HG02870 (cell line): ENCODE results near the gene RPL29.
"Not testable (repeated sequence)": the region's sequence is repeated elsewhere in the genome, so short reads cannot be mapped to it uniquely, and the experiment has no call there.

Experiments used
- ATAC-seq: cut with Tn5 transposase; IDR thresholded peaks from one replicate; pipeline ENCODE4 v1.9.1; 2021; ENCODE audit warnings: mild to moderate bottlenecking, moderate library complexity; ENCODE audit not compliant: unreplicated experiment

Gene RPL29

GRCh38 chr3:52006017-52006819, 10.5 kb upstream of the RPL29 start:
- no peak for ATAC-seq

DNA sequence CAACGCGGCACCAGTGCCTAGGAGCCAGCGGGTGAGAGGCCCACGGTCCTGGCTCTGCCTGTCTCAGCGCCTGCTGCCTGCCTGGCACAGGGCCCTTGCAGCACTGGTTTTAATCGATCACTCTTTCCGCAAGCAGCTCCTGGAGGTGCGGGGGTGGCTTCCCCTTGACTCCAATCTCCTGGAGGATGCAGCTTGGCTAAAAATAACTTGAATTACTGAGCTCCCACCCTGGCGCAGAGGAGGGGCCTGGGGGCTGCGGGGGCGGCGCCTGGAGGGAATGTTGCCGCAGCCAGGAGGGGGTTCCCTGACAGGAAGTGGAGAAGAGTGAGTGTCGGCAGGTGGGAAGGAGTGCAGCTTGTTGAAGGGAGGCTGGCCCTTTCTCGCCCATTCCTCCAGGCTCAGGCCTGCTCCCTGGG, 9.9 kb upstream of the RPL29 start:
- ATAC-seq = no peak

- ATAC-seq = no peak
Observed at GRCh38 chr3:52004906-52005395, 9.3 kb upstream of the RPL29 start.

DNA sequence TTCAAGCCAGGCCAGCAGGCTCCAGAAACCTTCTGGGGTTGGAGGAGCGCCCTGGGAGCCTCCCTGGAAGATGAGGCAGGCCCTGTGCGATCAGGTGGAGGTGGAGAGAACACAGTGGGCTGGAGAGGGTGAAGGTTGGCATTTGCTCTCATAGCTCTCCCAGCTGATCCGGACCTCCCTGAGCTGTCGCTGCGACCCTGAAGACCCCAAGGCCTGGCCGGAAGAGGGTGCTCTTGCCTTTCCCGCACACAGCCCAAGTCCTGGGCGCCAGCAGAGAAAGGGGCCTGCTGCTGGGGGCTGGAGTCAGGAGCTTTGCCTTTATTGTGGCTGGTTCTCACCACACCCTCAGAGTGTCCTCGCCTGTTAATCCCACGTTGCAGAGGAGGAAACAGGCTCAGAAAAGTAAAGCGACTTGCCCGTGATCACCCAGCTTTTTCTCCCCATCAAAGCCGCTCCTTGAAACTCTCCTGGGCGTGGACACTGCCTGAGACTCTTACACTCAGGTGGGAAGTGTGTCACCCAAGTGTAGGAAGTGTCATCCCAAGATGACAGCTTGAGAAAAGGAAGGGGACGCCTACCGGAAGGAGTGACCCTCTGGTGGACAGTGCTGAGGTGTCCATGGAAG, 8.6 kb upstream of the RPL29 start:
- ATAC-seq = no peak

- no peak for ATAC-seq
Observed at GRCh38 chr3:52002748-52003147, 7.1 kb upstream of the RPL29 start.

DNA sequence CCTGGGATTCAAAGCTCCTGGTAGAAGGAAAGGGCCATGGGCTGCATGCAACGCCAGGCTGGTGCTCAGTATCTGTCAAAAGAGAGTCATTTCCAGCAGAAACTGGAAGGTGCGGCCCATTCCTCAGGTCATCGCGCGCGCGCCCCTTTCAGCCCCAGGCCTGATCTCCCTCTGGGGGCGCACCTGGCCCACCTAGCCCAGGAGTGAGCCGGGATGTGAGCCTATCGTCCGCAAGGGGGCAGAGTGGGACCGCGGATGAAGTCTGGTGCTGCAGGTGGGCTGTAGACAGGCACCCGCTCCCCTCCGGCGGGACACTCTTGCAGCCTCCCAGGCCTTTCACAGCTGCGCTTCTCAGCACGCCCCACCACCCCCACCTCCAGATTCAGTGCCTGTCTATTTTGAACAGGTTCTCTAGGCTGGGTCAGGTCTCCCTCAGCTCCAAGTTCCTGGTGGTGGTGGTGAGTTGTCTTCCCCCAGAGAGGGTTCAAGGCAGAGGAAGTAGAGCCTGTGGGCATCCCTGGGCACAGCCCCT, 5.8 kb upstream of the RPL29 start:
- ATAC-seq = peak; percentile 59

GRCh38 chr3:51999846-52000245, 4.2 kb upstream of the RPL29 start:
- no peak for ATAC-seq

- ATAC-seq = no peak
Observed at GRCh38 chr3:51998774-51999173, 3.1 kb upstream of the RPL29 start.

- ATAC-seq = no peak
Observed at GRCh38 chr3:51997935-51998596, 2.4 kb upstream of the RPL29 start.

DNA sequence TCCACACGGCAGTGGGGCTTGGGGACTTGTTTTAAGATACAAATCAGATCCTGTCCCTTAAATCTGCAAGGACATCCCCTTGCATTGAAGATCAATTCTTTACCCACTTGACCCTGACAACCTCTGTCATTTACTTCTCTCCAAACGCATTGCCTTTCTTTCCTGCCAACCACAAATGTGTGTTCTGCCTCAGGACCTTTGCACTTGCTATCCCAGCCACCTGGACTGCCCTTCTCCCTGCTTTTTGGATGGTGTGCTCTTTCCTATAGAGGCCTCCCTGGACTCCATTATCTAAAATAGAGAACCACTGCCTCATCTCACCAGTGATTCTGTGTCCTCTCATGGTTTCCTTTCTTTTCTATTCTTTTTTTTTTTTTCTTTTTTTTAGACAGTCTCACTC, 1.5 kb upstream of the RPL29 start:
- ATAC-seq = no peak

- no peak for ATAC-seq
Observed at GRCh38 chr3:51994530-51994929, 1.2 kb downstream of the RPL29 start.

DNA sequence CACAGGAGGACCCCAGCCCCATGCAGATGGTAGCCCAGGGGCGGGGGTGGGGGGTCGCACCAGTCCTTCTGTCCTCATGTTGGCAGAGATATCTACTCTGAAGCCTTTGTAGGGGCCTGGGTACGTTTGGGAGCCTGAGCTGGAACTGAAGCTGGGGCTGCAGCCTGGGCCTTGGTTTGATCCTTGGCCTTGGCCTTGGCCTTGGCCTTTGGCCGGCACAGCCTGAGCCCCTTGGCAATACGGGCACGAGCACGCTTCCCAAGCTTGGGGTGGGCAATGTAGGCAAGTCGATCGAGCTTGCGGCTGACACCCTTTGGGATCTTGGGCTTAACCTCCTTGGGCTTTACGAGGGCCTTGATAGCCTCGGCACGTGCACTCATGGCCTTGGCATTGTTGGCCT, 2.0 kb downstream of the RPL29 start:
- ATAC-seq = not testable (repeated sequence)

GRCh38 chr3:51992017-51992682, 3.5 kb downstream of the RPL29 start:
- no peak for ATAC-seq

GRCh38 chr3:51990501-51990971, 5.2 kb downstream of the RPL29 start:
- not testable (repeated sequence) for ATAC-seq

GRCh38 chr3:51988286-51989146, 7.2 kb downstream of the RPL29 start:
- no peak for ATAC-seq

DNA sequence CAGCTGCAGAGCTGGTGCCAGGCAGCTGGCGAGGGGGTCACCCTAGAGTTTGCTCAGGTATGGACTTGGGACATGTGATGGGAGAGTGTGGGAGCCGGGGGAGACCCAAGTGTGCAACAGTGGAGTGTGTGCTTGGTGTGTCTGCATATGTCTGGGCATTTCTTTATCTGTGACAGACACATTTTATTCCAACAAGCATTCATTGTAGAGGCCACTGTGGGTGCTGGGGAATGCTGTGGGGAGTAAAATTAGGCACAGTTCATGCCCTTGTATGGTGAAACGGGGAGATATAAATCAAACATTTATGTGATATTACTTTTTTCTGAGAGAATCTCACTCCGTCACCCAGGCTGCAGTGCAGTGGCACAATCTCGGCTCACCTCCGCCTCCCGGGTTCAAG, 8.1 kb downstream of the RPL29 start:
- ATAC-seq = no peak

DNA sequence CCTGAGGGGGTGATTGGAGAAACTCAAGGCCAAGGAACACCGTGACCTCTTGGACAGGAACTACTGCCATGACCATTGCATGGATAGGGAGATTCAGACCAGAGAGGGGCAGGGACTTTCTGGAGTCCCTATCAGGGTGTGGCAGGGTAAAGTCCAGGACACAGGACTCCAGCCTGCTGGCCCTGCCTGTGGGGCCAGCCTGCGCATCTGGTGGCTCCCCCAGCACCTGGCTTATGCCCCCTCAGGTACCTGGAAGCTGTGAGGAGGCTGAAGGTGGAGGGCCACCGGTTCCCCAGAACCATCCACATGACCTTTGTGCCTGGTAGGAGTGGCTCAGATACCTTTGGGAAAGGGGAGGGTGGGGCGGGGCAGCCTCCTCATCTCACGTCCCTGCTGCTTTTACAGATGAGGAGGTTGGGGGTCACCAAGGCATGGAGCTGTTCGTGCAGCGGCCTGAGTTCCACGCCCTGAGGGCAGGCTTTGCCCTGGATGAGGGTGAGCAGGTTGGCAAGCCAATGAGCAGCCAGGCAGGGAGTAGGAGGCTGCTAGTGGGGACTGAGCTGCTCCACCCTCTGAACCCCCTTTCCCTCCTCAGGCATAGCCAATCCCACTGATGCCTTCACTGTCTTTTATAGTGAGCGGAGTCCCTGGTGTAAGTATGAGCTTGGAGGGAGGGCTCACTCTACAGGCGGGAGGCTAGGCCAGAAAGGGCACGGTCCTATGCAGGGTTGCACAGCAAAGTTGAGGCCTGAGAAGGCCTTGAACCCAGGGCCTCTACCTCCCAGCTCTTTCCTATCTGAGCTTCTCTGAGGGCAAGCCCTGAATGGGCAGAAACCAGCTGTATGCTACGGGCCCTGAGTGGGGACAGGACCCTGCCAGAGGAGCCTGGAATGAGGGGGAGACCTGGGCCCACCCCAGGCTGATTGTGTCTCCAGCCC, 9.4 kb downstream of the RPL29 start:
- ATAC-seq = no peak

GRCh38 chr3:51985063-51985462, 10.6 kb downstream of the RPL29 start:
- no peak for ATAC-seq

- no peak for ATAC-seq
Observed at GRCh38 chr3:51984269-51984647, 11.4 kb downstream of the RPL29 start.
